HG03575 (cell line): ENCODE data around the gene MEIS3.
"Not testable (repeated sequence)": the region's sequence is repeated elsewhere in the genome, so short reads cannot be mapped to it uniquely, and the experiment has no call there.

Experiments used
- ATAC-seq: cut with Tn5 transposase; IDR thresholded peaks from one replicate; pipeline ENCODE4 v1.9.1; 2021; ENCODE audit not compliant: unreplicated experiment, insufficient number of reproducible peaks, low FRiP score; ENCODE audit errors: extremely low read depth

The MEIS3 gene

GRCh38 chr19:47374876-47375693 is 44.2 kb downstream of the MEIS3 start:
- ATAC-seq, result no peak

GRCh38 chr19:47373246-47374240 is 45.8 kb downstream of the MEIS3 start:
- no peak for ATAC-seq

- ATAC-seq, result no peak
These were observed 46.7 kb downstream of the MEIS3 start for GRCh38 chr19:47372603-47373002.

GRCh38 chr19:47371261-47371660 is 48.1 kb downstream of the MEIS3 start:
- ATAC-seq, result no peak

- ATAC-seq, result no peak
These were observed 49.2 kb downstream of the MEIS3 start for GRCh38 chr19:47370045-47370611.

- not testable (repeated sequence) for ATAC-seq
These were observed 53.9 kb downstream of the MEIS3 start for GRCh38 chr19:47365455-47365854.

- no peak for ATAC-seq
These were observed 55.4 kb downstream of the MEIS3 start for GRCh38 chr19:47363758-47364531.

GRCh38 chr19:47362321-47362720 is 57.0 kb downstream of the MEIS3 start:
- no peak for ATAC-seq

GRCh38 chr19:47358936-47359335 is 60.4 kb downstream of the MEIS3 start:
- no peak for ATAC-seq

- no peak for ATAC-seq
These were observed 61.3 kb downstream of the MEIS3 start for GRCh38 chr19:47357788-47358680.

GRCh38 chr19:47356900-47357299 is 62.4 kb downstream of the MEIS3 start:
- ATAC-seq, result no peak

- no peak for ATAC-seq
These were observed 66.0 kb downstream of the MEIS3 start for GRCh38 chr19:47353307-47353712.
